Activated CD4-positive, alpha-beta T cell treated with anti-CD3 and anti-CD28 coated beads, Interleukin-2, amount 50 U/mL, for 1 hour (primary cell): ENCODE results near the gene SPACA7.

Source experiments
- DNase-seq: peaks from one replicate; pipeline ENCODE4 v3.0.0-alpha.2; 2020

Gene SPACA7

GRCh38 chr13:112376050-112376681, at the start of gene SPACA7:
TSS of gene SPACA7 (plus strand) at chr13:112376355. CDS start at chr13:112376386, 31 bp downstream.
- DNase-seq, result no peak

GRCh38 chr13:112326821-112327370, 49.3 kb upstream of the SPACA7 start:
- DNase-seq, result no peak

- no peak for DNase-seq
Observed at GRCh38 chr13:112328936-112329335, 47.2 kb upstream of the SPACA7 start.

- DNase-seq, result no peak
Observed at GRCh38 chr13:112329376-112329775, 46.8 kb upstream of the SPACA7 start.

DNA sequence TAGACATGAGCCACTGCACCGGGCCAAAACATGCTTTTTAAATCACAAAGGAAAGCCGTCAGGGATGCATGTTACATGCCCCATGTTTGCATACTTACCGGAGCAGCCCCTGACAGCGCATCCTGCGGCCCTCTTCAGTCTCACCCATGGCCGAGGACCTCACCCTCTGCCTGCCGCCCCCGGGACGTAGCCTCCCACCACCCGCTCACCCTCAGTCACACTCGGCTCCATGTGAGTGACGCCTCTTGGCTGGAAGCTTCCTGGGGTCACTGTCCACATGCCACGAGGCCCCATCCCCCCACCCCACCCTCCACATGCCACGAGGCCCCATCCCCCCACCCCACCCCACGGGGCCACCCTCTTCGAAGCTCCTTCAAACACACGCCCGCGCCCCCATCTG, 46.1 kb upstream of the SPACA7 start:
- DNase-seq, result no peak

GRCh38 chr13:112330479-112331381, 45.4 kb upstream of the SPACA7 start:
- no peak for DNase-seq

- no peak for DNase-seq
Observed at GRCh38 chr13:112331675-112332074, 44.5 kb upstream of the SPACA7 start.

- DNase-seq, result no peak
Observed at GRCh38 chr13:112332727-112333126, 43.4 kb upstream of the SPACA7 start.

- no peak for DNase-seq
Observed at GRCh38 chr13:112333756-112334543, 42.2 kb upstream of the SPACA7 start.

DNA sequence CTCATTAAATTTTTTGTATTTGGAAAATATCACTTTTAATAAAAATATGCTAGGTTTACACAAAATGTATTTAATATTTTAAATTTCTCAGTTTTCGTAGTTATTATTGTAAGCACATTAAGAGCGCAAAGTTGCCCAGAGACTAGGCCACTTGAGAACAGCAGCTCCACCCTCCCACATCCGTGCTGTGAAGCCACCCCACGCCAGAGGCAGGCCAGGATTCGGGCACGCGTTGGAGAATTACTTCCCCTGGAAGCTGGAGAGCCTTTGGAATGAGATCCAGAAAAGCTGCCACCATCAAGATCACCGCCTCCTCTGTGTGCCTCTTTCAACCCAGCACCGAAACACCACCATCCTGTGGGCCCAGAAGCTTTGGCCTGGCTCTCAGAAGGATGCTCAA, 41.0 kb upstream of the SPACA7 start:
- DNase-seq, result no peak

DNA sequence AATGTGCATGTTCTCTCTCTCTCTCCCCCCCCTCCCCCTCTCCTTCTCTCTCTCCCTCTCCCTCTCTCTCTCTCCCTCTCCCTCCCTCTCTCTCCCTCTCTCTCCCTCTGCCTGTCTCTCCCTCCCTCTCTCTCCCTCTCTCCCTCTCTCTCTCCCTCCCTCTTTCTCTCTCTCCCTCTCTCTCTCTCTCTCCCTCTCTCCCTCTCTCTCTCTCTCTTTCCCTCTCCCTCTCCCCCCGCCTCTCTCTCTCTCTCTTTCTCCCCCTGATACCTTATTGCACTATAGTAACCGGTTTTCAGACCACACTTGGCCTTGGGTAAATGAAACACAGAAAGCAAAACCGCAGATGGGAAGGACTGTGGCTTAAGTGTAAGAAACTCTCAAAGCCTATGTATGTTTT, 34.7 kb upstream of the SPACA7 start:
- no peak for DNase-seq

- DNase-seq, result no peak
Observed at GRCh38 chr13:112341976-112342735, 34.0 kb upstream of the SPACA7 start.

GRCh38 chr13:112342841-112343361, 33.3 kb upstream of the SPACA7 start:
- DNase-seq, result no peak

GRCh38 chr13:112343591-112343990, 32.6 kb upstream of the SPACA7 start:
- no peak for DNase-seq

DNA sequence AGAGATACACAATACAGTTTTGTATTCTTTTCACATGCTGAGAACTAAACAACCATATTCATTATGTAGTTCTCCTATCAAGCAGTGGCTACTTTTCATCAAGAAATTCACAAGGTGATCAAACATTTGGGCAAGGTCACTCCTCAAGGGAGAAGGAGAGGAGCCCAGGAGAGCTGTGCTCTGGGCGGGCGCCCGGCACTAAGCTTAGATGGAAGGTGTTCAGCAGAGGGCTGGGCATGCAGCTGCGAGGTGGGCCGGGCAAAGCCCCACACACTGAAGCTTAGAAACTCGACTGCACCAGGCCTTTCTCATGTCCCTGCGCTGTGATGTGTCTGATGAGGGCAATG, 30.4 kb upstream of the SPACA7 start:
- DNase-seq, result no peak

DNA sequence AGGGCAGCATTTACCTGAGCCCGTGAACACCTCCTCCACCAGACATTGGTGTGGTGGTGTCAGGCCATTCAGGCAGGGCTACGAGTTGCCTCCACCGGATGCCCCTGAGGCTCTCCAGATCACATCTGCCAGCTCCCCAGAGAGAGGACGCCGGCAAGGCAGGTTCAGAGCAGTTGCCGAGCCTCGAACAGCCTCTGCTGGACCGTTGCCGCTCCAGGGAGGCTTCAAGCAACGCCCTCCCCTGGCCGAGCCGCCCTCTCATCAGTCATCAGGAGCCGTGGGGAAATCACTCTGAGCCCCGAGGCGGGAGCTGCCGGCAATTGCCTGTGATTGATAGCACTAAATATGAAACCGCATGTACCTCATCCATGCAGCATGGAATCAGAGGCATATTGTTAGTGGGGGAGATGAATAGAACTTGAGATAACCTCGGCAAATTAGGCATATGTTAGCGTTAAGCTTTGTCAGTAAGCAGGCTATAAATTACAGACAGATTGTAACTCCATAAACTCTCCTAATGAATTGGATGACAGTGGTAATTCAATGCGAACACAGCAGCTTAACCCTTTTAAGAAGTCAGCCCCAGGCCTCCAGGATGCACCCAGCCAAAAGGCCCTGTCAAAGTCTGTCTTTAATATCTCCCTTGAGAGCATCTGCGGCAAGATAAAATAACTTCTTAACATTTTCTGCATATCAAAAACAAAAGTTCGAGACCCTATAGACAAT, 29.8 kb upstream of the SPACA7 start:
- DNase-seq, result no peak

DNA sequence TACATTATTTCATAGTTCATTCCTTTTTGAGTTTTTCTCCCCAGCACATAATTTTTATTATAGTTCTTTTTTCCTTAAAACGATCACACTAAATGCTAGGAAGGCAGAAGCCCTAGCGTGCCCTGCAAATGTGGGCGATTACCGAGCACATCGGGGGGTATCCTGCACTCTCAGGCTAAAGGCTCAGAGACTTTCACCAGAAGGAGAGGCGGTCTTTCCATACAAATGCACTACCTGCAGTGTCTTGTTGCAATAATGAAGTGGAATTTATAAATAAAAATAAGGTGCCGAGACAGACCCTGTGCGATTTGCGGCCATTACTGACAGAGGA, 29.3 kb upstream of the SPACA7 start:
- DNase-seq, result no peak

DNA sequence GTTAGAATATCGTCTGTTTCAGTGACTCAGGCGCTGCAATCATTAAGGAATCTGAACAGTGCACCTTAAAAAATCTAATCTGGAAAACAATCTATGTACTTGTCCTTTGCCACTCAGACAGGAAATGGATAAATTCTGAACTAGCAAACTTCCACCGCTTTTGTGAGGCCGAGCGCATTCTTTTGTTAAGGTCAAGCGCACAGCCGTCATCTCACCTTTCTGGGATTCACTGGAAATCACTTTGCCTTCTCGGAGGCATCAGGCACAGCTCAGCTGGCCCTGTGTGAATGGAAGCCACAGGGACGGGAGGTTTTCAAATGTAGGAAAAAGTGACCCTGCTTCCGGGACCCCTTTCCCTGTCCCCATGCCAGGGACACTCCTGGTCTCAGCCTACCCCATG, 28.2 kb upstream of the SPACA7 start:
- DNase-seq, result no peak

DNA sequence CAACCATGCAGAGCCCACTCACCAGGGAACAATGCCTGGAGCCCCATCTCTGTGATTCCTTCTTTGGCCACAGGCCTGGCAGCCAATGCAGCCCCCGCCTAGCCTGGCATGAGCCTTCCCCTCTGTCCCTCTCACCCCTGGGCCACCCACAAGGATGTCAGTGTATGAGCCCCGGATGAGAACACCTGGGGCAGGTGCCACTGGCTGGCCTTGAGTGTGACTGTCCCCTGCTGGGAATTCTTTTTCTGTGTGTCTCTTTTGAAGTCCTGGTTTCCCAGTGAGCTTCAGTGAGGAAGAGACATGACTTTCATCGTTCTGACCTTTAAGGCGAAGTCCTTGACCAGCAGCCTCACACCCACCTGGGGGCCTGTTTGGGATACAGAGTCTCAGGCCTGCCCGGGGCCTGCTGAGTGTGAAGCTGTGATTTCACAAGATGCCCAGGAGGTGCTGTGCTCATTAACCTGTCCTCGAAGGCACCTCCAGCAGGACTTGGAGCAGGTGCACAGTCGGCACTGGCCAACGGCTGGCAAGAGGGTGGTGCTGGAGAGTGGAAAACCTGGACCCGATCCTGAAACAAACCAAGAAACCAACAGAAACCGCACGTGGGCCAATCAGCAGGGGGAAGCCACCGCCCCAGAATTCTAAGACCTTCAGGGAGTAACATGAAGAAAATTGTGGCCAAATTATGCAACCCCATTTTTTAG, 27.4 kb upstream of the SPACA7 start:
- DNase-seq, result no peak

- DNase-seq, result no peak
Observed at GRCh38 chr13:112349681-112350080, 26.5 kb upstream of the SPACA7 start.

DNA sequence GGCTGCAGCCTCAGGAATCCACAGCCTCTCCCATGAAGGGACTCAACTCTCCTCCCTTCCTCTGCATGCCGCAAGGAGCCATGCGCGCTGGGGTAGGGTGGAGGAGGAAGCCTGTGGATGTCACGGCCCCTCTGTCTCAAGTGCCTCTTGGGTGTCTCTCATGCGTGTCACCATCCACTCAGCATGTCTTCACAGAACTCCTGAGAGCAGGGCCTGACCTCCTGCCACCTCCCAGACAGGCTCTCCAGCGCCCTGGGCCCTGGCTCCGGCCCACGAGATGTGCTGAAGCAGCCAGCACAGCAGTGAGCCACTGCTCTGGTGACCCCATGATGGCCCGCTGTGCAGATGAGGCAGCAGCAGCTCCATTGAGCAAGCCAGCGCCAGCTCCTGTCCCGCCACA, 25.9 kb upstream of the SPACA7 start:
- DNase-seq, result no peak
